HG02870 (cell line): ENCODE measurements around the gene IL1RN.

ENCODE experiments used
- ATAC-seq: cut with Tn5 transposase; IDR thresholded peaks from one replicate; pipeline ENCODE4 v1.9.1; 2021; ENCODE audit warnings: mild to moderate bottlenecking, moderate library complexity; ENCODE audit not compliant: unreplicated experiment

The IL1RN gene

DNA sequence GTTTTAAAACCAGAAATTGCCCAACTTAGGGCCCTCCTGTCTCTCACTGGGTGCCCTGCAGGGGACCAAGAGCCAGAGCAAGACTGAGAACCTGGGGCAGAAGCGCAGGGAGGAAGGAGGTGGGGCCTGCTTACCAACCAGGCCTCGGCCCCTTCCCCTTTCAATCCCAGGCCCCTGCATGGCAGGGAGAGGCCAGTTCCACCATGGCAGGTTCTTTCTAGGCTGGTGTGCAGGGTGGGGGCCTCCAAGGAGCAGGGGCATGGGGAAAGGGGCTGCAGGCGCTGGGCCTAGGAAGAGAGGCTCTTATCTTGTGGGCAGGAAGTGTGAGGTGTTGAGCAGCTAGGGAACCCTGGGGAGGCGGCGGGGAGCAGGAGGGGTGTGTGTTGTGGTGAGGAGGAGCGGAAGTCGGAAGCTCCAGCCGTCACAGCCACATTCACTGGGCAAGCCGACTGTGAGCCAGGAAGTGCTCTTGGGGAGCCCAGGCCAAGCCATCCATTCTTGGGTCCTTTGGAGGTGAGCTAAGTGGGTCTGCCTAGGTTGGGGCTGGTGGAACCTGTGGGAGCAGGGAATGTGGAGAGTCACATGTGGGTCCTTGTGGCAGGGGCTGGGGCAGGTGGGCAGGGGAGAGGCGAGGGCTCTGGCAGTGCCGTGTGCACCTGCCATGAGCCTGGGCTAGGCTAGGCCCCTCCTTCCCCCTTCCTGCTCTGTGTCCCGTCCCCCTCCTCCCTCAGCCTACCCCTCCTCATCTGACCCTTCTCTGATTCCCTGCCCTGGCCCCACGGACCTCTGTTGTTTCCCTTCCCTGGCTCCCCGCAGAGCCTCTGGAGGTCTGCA is 46.4 kb downstream of the IL1RN start, which contains the start of gene PSD4:
TSS of gene PSD4 (plus strand) at position 430 of the 834 bp plus-strand sequence. CDS start 8,486 bp downstream, outside the sequence.
- ATAC-seq, result peak; percentile 73

GRCh38 chr2:113174376-113174750 is 47.0 kb downstream of the IL1RN start:
- no peak for ATAC-seq

DNA sequence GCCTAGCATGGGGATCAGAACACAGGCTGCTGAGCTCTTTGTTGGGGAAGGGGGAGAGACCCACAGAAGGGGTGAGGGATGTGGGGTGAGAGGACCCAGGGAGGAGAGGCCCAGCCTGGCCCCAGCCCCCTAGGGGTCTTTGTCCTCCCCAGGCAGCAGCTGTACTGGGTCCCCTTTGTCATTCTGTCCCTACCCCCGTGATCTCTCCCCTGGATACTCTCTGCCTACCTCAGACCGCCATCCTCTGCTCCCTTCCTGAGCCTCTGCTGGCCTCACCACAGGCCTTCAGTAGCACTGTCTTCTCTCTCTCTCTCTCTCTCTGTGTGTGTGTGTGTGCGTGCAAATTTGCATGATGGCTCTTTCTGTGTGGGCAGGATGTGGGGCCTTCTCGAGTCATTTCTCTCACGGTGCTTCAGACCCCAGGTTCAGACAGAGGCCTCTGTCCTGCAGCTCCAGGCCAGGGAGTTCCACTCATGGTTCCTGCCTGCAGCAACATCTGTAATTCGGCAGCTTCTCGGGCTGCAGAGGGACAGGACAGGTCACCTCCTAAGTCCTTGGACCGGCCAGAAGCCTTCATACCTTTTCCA is 47.7 kb downstream of the IL1RN start:
- peak; percentile 74 for ATAC-seq

DNA sequence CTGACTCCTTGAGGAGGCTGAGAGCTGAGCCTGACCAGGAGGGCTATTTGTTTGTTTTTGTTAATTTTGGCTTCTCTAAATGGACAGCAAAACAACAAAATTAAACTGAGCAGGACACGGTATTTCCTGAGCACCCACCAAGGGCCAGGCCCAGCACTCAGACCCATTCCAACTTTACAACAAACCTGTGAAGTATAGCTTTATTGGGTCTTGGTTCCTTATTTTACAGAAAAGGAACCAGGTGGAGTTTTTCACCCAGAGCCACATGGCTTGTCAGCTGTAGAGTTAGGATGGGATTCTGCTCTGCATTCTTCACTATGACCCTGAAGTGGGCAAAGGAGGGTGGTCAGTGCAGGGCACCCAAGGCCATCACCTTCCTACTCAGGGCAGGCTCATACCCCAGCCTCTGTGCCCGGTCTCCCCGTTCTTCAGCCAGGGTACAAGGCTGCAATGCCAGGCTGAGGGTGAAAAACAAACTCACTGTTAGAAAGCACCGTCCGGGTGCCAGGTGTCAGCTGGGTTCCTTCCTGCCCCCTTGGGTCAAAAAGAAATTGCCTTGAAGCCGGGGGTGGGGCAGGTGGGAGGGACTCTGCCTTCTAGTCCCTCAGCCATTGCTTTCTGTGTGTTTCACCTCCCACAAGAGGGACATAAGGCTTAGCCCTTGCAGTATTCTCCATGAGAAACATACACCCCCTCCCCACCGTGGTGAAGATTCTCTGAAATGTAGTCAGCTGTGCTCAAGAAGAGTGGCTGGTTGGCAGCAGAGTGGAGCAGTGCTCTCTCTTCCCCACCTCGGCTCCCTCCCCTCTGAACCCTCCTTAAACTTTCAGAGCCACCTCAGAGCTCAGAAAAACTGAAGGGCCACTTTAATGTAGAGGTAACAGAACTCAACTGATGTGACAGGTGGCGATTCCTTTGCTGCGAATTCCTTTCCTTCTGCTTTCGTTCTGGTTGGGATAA is 48.6 kb downstream of the IL1RN start:
- ATAC-seq, result no peak

DNA sequence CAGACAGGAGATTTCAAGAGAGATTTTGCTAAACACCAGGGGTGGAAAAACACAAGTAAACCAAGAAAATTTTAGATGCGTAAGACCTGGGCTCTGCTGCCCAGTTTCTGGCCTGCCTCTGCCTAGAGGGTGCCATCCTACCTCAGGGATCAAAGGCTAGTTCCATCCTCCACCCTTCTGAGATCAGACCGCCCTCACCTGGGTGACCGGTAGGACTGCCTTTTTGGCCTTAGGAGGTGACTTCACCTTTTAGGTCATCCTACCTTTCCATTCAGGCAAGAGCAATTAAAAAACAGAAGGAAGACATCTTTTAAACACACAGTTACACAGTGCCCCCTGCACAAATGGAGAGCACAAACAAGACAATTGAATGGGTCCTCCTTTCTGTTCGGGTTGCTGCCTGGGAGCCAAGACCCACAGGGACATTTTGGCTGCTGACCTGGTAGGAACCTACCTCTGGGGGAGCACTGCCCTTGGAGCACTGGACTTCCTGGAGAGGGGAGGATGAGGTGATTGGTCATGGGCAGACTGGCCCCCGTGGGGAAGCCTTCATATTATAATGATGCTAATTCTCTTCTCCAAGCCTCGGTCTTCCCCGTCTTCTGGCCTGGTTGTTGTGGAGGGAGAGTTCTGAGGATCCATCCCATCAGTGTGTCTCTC is 49.4 kb downstream of the IL1RN start:
- no peak for ATAC-seq

GRCh38 chr2:113178069-113178746 is 50.8 kb downstream of the IL1RN start:
- no peak for ATAC-seq

GRCh38 chr2:113178891-113179290 is 51.5 kb downstream of the IL1RN start:
- no peak for ATAC-seq

DNA sequence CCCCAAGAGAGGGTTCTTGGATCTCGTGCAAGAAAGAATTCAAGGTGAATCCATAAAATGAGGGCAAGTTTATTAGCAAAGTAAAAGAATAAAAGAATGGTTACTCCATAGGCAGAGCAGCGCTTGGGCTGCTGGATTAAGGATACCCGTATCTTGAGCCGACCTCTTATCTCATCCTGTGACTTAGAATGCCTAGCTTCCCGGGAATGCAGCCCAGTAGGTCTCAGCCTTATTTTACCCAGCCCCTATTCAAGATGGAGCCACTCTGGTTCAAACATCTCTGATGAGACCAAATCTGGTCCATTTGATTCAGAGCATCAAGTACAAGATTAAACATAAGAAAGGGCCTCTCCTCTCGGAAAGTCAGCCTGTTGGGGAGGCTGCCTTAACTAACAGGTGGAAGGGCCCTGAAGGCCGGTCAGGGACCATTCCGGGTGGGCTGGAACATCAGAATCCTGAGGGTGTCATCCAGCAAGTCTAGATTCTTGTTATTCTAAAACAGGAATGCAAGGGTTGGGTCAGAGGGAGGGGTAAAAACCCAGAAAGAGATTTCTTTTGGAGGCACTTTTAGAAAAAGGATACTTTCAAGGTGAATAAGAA is 52.1 kb downstream of the IL1RN start:
- no peak for ATAC-seq

- ATAC-seq, result no peak
Measured at GRCh38 chr2:113180131-113180946, 52.9 kb downstream of the IL1RN start.

GRCh38 chr2:113181258-113182051 is 54.1 kb downstream of the IL1RN start:
- no peak for ATAC-seq

DNA sequence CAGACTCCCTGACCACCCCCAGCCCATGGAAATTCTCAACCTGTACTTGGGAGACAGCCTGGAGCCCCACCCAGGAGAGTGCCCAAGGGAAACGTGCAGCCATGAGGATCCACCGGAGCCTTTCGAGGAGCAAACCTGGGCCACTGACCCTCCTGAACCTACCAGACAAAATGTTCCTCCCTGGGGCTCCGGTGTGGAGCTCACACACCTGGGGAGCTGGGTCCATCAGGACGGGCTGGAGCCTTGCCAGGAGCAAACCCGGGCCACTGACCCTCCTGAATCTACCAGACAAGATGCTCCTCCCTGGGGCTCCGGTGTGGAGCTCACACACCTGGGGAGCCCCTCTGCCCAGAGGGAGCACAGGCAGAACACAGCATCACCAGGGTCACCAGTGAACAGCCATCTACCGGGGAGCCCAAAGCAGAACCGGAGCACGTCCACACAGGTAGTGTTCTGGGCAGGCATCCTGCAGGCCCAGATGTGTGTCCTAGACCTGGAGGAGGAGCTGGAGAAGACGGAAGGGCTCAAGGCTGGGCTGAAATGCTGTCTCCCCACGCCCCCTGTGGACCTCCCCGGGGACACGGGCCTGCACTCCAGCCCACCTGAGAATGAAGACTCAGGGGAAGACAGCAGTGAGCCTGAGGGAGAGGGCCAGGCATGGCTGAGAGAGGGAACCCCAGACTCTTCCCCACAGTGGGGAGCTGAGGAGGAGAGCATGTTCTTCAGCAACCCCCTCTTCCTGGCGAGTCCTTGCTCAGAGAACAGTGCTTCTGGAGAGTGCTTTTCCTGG is 55.3 kb downstream of the IL1RN start:
- ATAC-seq, result no peak

DNA sequence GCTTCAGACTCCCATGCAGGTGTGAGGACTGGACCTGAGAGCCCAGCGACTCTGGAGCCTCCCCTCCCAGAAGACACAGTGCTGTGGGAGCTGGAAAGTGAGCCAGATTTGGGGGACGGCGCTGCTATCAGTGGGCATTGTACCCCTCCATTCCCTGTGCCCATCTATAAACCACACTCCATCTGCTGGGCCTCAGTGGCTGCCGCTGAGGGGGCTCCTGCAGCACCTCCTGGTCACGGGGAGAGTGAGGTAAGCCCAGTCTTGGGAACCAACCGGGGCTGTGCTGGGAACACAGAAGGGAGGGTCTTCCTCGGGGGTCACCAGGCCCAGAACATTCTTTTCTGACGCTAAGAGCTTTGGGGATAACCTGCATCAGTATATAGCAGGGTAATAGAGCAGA is 55.9 kb downstream of the IL1RN start:
- ATAC-seq, result no peak
